ENCODE results near the gene SLC13A5.
A peak's percentile ranks its signal among the peaks of the same experiment; 100 is the strongest.

SLC13A5 gene

DNA sequence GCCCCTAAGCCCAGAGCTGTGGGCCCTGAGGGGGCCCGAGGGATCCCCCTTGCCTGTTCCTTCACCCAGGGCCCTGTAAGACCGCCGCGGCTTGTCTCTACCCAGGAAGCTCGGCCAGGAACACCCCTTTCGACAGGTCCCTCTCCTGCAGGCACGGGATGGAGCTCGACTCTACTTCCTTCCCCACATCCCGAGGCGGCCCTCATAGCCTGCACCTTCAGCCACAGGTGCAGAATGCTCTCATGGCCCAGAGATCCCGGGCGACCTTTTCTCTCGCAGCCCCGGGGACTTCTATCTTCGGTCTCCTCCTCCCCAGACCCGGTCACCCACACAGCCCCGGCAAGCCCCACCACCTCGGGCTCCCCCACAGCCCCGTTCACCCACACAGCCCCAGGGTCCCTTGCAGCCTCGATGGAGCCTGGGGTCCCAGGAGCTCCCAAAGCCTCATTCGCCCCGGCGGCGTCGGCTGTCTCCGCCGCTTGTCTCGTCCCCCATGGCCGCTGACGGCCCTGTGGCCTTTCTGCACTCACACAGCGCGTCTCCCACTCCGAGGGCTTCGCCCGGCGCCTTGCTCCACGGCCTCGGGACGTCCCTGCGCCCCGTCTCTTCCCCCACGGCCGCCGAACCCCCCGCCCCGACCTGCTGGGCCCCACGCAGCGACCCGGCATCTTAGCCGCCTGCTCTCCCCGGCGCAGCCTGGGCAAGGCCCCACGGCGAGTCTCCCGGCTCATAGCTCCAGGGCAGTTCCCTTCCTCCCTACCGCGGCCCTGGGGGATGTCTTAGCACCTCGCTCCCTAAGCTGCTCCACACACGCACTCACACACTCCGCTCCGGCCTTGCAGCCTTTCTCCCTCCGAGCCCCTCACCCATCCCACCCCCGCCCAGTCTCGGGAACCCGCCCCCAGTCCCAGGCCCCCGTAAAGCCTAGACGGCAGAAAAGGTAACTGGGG is 73.3 kb downstream of the SLC13A5 start:
- DNase-seq: peak in 9 of 56 donors; percentile 11 to 76 (median 62)

DNA sequence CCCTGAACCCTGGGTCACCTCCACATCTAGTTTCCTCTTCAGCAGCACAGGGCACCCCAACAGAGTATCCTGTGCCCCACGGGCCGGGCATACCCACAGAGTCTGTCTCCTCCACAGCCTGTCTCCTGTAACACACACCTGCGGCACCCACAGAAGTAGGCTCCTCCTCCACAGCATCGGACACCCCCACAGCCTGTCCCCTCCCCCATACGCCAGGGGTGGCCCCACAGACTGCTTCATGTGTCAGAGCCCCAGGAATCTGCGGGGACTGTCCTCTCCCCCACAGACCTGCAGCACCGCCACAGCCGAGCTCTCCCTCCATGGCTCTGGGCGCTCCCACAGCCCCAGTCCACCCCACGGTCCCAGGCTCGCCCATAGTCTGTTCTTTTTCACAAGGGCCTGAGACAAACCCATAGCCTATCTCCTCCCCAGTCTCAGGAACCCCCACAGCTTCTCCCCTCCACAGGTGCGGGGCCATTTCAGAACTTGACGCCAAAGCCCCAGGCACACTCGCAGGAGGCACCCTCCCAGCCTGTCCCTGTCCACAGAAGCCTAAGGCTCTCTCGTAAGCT is 74.1 kb downstream of the SLC13A5 start:
- DNase-seq: peak in 3 of 56 donors; percentile 25 to 34 (median 27)

DNA sequence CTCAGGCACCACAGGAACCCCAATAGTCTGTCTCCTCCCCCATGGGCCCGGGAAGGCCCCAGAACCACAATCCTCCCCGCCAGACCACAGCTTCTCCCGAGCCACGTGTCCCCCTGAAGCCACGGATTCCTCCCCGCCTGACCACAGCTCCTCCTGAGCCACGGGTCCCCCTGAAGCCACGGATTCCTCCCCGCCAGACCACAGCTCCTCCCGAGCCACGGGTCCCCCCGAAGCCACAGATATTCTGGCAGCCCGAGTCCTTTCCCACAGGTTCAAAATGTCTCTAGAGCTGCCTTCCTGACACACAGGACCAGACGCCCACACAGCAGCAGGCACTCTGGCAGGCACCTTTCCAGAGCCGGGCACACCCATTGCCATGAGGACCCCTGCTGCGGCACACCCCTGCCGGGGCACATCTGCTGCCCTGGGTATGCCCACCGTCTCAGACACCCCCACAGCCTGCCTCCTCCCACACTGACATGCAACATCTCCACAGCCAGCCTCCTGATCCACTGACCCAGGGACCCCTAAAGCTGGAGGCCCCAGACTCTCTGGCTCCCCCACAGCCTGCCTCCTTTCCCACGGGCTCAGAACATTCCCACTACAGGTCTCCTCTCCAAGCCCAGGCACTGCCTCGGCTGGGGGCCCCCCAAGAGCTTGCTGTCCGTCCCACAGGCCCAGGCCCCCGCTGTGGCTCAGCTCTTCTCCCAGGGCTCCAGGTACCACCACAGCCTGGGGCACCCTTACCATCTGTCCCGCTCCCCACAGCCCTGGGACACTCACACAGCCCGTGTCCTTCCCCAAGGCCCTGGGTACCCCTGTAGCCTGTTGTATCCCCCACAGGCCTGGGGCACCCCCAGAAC is 74.9 kb downstream of the SLC13A5 start:
- DNase-seq: no peak

DNA sequence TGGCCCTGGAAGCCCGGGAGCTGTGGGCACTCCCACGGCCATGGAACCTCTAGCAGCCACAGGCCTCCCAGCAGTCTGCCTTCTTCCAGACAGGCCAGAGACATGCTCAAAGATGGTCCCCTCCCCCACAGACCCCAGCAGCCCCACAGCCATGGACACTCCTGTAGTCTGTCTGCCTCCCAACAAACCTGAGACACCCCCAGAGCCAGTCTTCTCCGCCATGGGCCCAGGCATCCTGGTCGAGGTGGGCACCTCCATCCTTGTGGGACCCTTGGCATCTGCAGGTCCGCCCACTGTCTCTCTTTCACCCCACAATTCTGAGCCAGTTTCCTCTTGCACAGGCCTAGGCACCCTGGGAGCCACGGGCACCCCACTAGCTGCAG is 75.7 kb downstream of the SLC13A5 start:
- DNase-seq: no peak

DNA sequence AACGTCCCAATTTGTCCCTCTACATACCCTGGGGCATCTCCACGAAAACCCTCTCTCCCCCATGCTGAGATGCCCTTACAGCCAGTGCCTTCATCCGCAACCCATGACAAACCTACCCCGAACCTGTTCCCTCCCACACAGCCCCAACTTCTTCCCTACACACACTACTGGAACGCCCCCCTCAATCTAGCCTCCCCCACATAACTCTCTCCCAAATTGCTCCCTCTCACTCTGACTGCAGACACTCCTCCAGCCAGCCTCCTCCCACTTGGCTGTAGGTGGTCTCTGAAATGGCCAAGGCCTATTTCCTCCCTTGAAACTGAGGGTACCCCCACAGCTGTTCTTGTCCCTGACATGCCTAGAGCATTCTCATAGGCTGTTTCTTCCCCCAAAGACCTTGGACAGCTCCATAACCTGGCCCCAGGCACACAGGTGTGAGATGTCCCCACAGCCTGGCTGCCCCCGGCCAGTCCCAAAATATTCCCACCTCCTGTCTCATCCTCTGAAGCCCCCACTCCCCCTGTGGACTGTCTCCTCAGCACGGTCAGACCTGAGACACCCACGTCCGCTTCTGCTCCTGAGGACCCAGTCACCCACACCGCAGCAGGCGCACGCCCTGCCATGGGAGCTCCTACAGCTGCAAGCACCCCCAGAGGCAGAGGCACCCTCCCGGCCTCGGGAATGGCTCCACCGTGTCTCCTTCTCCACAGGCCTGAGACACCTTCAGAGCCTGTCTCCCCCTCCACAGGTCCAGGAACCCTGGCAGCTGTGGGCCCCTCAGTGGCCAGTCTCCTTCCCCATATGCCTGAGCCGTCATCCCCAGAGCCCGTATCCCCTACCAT is 76.3 kb downstream of the SLC13A5 start:
- no peak for DNase-seq

DNA sequence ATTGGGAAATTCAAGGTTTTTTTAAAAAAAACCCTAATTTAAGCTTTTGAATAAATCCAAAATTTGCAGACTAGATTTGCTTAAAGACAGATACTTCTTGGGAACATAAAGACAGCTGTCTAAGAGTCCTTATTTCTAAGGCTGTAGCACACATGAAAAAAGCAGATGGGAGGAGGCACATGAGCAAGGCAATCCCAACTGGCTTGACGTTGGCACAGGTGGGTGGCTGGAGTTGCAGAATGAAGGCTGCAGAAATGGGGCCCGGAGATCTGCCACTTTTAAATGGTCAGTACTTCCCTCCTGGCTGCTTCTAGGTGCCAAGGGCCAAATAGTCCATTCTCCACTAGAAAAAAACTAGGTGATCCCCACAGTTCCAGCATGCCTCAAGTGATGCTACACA is 77.1 kb downstream of the SLC13A5 start:
- no peak for DNase-seq
